OCI-M2 (cell line): ENCODE measurements around the gene POLD2.
"Not testable (repeated sequence)": the region's sequence is repeated elsewhere in the genome, so short reads cannot be mapped to it uniquely, and the experiment has no call there.

Source experiments
- DNase-seq: peaks from one replicate; lab custom pipeline; 2025; ENCODE audit not compliant: unreplicated experiment; lab: John Stamatoyannopoulos, UW

Gene POLD2

DNA sequence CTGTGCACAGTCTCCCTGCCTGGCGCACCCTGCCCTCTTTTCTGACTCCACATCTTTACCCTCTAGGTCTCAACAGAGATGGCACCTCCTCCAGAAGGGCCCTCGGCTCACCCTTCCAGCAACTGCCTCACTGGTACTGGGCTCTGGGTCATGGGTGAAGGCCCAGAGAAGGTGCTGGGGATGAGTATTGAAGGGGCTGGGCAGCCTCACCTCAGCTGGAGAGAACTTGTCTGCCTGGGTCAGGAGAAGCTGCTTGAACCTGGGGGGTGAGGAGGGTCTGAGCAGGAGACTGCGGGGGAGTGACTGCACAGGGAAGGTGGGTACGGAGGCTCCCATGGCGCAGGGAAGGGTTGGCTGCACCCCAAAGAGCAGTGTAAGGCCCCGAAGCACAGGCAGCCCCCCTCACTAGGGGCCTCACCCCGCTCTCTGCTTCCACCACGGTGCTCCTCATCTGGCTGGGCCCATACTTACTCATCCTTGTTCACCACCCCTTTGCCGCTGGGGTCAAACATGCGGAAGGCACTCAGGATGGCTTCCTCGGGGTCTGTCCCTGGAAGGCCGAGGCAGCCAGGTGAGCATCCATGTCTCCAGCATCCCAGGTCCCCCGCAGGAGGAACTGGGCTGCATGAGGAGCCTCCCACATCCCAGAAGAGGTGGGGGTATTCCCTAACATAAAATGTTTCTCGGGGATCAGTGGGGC lies 16.1 kb upstream of the POLD2 start:
- no peak for DNase-seq

DNA sequence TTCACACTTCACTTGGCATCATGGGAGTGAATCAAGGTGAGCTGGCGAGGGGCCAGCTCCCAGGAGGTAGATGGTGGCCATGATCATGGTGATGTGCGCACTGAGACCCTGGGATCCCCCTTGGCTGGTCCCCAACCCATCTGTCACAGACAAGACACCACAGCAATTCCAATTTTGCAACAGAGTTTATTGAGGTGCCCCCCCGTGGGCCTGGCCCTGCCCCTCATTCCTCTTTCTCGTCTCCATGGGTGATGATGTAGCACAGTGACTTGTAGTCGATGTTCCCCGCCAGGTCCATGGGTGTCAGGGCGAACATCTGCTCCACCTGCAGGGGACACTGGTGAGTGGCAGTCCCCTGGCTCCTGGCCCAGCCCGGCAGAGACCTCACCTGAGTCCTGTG lies 15.3 kb upstream of the POLD2 start:
- no peak for DNase-seq

DNA sequence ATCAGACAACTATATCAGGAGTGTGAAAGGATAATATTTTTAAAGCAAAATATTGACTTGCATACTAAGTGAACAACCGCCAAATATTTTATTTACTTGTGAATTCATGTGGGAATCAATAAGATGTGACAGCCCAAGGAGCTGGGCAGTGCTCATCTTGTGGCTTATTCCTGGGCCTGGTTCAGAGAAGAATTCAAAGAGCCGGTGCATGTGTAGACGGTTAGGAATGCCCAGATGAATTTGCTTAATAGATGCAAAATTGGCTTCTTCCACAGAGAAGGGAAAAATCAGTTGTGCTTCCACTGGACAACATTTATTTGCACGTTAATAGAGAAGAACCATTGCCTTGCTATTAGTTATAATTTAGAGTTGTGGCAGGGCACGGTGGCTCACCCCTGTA lies 13.4 kb upstream of the POLD2 start:
- DNase-seq: no peak

GRCh38 chr7:44134943-44135628 lies 11.7 kb upstream of the POLD2 start:
- DNase-seq: no peak

DNA sequence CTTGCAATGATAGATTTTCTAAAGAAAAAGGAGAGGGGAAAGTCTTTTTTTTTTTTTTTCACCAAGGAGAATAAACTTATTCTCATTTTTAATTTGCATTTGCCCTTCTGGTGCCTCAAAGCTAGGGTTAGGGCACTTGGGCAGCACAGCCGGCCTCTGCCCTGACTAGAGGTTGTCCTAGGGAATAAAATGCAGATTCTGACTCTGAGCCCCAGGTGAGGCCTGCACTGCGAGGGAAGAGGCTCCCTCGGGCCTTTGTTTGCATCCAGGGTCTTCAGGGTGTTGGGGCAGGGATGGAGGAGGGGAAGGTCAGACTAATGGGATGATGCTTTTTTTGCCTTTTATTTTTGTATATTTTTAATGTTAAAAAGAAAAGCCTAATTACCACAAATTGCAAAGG lies 9.9 kb upstream of the POLD2 start:
- no peak for DNase-seq

GRCh38 chr7:44132039-44132438 lies 8.7 kb upstream of the POLD2 start:
- no peak for DNase-seq

GRCh38 chr7:44131173-44132029 lies 8.1 kb upstream of the POLD2 start:
- no peak for DNase-seq

GRCh38 chr7:44128721-44129582 lies 5.6 kb upstream of the POLD2 start:
- DNase-seq: no peak

GRCh38 chr7:44127161-44127560 lies 3.8 kb upstream of the POLD2 start:
- DNase-seq: no peak

DNA sequence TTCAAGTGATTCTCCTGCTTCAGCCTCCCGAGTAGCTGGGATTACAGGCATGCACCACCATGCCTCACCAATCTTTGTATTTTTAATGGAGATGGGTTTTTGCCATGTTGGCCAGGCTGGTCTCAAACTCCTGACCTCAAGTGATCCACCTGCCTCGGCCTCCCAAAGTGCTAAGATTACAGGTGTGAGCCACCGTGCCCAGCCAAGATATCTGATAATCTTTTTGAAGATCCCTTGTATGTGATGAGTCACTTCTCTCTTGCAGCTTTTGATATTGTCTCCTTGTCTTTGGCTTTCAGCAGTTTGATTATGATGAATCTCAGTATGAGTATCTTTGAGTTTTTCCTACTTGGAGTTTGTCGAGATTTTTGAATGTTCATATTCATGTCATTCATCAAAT lies 3.2 kb upstream of the POLD2 start:
- DNase-seq: not testable (repeated sequence)

- DNase-seq: no peak
These were observed 1.5 kb upstream of the POLD2 start for GRCh38 chr7:44124822-44125202.

- no peak for DNase-seq
These were observed 819 bp downstream of the POLD2 start for GRCh38 chr7:44122529-44122928.

GRCh38 chr7:44121761-44122420 lies 1.5 kb downstream of the POLD2 start:
- DNase-seq: no peak

DNA sequence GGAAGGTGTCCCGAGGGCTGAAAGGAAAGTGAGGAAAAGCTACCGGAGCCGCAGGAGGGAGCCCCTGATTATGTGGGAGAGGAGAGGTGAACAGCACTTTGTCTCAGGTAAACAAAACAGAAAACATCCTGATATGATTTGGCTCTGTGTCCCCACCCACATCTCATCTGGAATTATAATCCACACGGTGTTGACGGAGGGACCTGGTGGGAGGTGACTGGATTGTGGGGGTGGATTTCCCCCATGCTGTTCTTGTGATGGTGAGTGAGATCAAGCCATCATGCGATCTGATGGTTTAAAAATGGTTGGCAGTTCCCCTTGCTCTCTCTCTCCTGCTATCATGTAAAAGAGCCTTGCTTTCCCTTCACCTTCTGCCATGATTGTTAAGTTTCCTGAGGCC lies 3.0 kb downstream of the POLD2 start:
- DNase-seq: no peak

- no peak for DNase-seq
These were observed 3.4 kb downstream of the POLD2 start for GRCh38 chr7:44119829-44120380.

- no peak for DNase-seq
These were observed 5.4 kb downstream of the POLD2 start for GRCh38 chr7:44117801-44118429.

DNA sequence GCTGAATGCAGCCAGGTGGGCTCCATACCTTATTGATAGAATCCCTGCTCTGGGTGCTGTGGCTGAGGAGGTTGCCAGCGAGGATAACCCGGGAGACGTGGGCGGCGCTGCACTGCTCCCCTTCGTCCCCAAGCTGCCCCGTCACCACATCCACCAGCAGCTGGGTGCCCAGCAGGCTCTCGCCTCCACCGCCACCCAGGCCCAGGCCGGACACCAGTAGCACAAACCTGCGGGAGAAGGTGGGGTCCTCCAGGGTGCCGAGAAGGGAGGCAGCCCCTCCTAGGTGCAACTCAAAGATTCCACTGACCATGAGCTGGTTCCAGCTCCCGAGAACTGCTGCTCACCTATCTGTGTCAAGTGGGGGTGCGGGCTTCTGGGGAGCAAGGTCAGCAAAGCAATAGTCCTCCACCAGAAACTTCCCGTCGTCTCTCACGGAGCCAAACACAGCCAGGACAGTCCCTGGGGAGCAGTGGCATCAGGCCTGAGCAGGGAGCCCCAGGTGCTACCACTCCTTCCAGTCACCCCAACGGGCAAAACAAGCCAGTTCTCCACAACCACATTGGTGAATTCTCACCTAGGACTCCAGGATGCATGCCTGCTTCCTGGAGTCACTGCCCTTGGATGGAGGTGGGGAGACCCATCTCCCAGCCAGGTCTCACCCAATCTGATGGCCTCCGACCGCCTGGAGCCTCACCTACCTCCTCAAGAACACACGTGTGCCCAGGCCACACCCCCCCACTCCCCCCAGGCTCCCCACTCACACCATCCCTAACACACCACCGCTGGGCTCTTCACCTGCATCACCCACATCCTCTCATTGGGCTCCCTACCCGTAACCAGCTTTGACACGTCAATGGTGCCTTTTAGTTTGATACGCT lies 6.3 kb downstream of the POLD2 start:
- DNase-seq: no peak

DNA sequence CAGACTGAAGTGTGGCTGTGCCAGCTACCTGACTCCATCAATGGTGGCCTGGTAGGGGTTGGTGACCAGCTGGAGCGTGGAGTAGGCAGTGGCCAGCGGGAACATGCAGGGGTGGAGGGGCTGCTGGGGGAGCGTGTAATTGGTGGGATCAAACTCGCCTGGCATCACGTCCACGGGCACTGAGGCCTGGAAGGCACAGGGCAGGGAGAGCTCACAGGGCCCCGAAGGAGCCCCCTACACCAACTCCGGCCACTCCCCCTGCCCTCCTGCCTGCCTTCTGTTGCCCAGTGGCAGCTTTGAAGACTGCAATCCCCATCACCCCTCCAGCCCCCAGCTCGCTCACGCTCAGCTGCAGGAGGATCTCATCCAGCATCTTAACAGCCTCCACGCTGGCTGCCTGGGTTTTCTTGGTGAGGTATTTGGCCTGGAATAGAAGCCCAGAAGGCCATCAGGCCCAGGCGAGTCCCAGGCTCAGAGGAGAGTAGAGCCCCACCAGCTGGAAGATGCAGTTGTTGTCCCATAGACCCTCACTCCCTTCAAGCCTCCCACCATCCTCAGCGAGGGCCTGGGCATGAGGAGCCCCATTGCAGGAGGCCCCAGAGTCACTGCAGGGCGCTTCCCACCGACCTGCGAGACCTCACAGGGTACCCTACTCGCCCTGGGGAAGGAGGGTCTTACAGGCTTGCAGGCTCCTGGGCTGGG lies 7.1 kb downstream of the POLD2 start:
- DNase-seq: no peak
